NK-92 (cell line): Measurements from ENCODE around the gene MARCKSL1.

Experiments
- DNase-seq: peaks from one replicate; lab custom pipeline; 2025; ENCODE audit not compliant: unreplicated experiment; lab: John Stamatoyannopoulos, UW

The MARCKSL1 gene

GRCh38 chr1:32353431-32353830 is 17.4 kb upstream of the MARCKSL1 start:
- DNase-seq = no peak

- DNase-seq = no peak
Measured at GRCh38 chr1:32352831-32353383, 16.9 kb upstream of the MARCKSL1 start.

GRCh38 chr1:32352239-32352745 is 16.3 kb upstream of the MARCKSL1 start:
- DNase-seq = no peak

- no peak for DNase-seq
Measured at GRCh38 chr1:32351399-32352238, 15.6 kb upstream of the MARCKSL1 start.

GRCh38 chr1:32350785-32351398 is 14.9 kb upstream of the MARCKSL1 start:
- DNase-seq = no peak

GRCh38 chr1:32349211-32349708 is 13.2 kb upstream of the MARCKSL1 start:
- no peak for DNase-seq

- DNase-seq = no peak
Measured at GRCh38 chr1:32346532-32347157, 10.6 kb upstream of the MARCKSL1 start.

- DNase-seq = no peak
Measured at GRCh38 chr1:32345289-32345827, 9.3 kb upstream of the MARCKSL1 start.

- DNase-seq = no peak
Measured at GRCh38 chr1:32342704-32343103, 6.7 kb upstream of the MARCKSL1 start.

GRCh38 chr1:32341971-32342370 is 5.9 kb upstream of the MARCKSL1 start:
- no peak for DNase-seq

- no peak for DNase-seq
Measured at GRCh38 chr1:32341186-32341757, 5.2 kb upstream of the MARCKSL1 start.

GRCh38 chr1:32339363-32339978 is 3.4 kb upstream of the MARCKSL1 start:
- DNase-seq = no peak

- DNase-seq = no peak
Measured at GRCh38 chr1:32338637-32339145, 2.7 kb upstream of the MARCKSL1 start.

GRCh38 chr1:32337855-32338636 is 2.0 kb upstream of the MARCKSL1 start:
- no peak for DNase-seq

GRCh38 chr1:32336963-32337675 is 1.1 kb upstream of the MARCKSL1 start:
- DNase-seq = no peak

- no peak for DNase-seq
Measured at GRCh38 chr1:32336591-32336932, 529 bp upstream of the MARCKSL1 start.

- DNase-seq = no peak
Measured at GRCh38 chr1:32335535-32335789, 571 bp downstream of the MARCKSL1 start.

- no peak for DNase-seq
Measured at GRCh38 chr1:32334864-32335534, 1.0 kb downstream of the MARCKSL1 start.
